Measurements from ENCODE around the gene SMAD3.
A peak's percentile ranks its signal among the peaks of the same experiment; 100 is the strongest.

SMAD3 gene

DNA sequence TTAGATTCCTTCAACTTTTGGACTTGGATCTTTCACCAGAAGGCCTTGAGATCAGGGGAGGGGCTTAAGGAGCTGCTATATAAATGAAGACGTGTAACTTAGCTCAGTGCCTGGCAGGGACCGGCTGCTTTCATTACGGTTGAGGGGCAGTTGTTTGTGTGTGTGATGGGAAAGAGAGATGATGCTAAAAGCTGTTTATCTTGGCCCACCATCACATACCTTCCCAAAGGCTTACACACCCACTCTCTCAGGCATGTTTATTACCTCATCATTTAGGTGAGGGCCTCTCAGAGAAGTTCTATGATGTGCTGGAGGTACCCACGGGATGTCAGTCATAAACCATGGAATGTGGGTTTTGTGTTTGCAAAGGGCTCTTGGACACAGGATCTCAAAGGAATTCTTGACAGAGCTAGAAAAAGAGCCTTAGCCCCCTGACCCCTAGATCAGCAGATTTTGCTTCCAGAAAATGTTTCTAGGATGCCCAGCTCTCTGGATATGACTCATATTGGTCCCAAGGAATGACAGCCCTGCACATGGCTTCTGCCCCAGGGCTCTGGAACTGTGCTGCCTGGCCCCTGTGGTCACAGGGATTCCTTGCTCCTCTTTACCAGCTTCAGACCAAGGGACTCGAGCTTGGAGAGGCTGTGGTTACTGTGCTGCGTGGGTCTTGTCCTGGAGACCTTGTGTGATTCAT, 15.9 kb upstream of the SMAD3 start (continued):
- TF ChIP-seq, protein P1, sequence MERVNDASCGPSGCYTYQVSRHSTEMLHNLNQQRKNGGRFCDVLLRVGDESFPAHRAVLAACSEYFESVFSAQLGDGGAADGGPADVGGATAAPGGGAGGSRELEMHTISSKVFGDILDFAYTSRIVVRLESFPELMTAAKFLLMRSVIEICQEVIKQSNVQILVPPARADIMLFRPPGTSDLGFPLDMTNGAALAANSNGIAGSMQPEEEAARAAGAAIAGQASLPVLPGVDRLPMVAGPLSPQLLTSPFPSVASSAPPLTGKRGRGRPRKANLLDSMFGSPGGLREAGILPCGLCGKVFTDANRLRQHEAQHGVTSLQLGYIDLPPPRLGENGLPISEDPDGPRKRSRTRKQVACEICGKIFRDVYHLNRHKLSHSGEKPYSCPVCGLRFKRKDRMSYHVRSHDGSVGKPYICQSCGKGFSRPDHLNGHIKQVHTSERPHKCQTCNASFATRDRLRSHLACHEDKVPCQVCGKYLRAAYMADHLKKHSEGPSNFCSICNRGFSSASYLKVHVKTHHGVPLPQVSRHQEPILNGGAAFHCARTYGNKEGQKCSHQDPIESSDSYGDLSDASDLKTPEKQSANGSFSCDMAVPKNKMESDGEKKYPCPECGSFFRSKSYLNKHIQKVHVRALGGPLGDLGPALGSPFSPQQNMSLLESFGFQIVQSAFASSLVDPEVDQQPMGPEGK (tag by site-specific recombination; IDR thresholded peaks at IDR 0.05) = peak; percentile 69
- TF ChIP-seq ZSCAN23 (tag by site-specific recombination; IDR thresholded peaks at IDR 0.05) (no peak), ZNF184 (tag by site-specific recombination; IDR thresholded peaks at IDR 0.05) (0 out of 2 replicates have a peak, but pooled peaks have one; percentile 55), ZNF266 (tag by site-specific recombination; IDR thresholded peaks at IDR 0.05; ENCODE audit: low read depth) (no peak), ZNF221 (tag by site-specific recombination; IDR thresholded peaks at IDR 0.05; ENCODE audit: borderline replicate concordance) (no peak), ZXDB (tag by site-specific recombination; IDR thresholded peaks at IDR 0.05) (0 out of 2 replicates have a peak, but pooled peaks have one; percentile 9), ZNF670 (tag by site-specific recombination; IDR thresholded peaks at IDR 0.05; ENCODE audit: low read depth) (no peak), ZNF664 (tag by site-specific recombination; IDR thresholded peaks at IDR 0.05) (no peak), ZNF629 (tag by site-specific recombination; IDR thresholded peaks at IDR 0.05) (peak; percentile 94), ZNF292 (tag by site-specific recombination; IDR thresholded peaks at IDR 0.05; ENCODE audit: borderline replicate concordance, low read depth) (no peak), REPIN1 (tag by site-specific recombination; IDR thresholded peaks at IDR 0.05; ENCODE audit: low read depth) (no peak), ZNF529 (tag by site-specific recombination; IDR thresholded peaks at IDR 0.05; ENCODE audit: insufficient replicate concordance) (no peak), ZNF10 (tag by site-specific recombination; IDR thresholded peaks at IDR 0.05) (peak; percentile 78), KLF9 (tag by site-specific recombination; IDR thresholded peaks at IDR 0.05; ENCODE audit: low read depth) (no peak; the same call in 1 of the 2 replicates)
- TF ChIP-seq, protein P2, sequence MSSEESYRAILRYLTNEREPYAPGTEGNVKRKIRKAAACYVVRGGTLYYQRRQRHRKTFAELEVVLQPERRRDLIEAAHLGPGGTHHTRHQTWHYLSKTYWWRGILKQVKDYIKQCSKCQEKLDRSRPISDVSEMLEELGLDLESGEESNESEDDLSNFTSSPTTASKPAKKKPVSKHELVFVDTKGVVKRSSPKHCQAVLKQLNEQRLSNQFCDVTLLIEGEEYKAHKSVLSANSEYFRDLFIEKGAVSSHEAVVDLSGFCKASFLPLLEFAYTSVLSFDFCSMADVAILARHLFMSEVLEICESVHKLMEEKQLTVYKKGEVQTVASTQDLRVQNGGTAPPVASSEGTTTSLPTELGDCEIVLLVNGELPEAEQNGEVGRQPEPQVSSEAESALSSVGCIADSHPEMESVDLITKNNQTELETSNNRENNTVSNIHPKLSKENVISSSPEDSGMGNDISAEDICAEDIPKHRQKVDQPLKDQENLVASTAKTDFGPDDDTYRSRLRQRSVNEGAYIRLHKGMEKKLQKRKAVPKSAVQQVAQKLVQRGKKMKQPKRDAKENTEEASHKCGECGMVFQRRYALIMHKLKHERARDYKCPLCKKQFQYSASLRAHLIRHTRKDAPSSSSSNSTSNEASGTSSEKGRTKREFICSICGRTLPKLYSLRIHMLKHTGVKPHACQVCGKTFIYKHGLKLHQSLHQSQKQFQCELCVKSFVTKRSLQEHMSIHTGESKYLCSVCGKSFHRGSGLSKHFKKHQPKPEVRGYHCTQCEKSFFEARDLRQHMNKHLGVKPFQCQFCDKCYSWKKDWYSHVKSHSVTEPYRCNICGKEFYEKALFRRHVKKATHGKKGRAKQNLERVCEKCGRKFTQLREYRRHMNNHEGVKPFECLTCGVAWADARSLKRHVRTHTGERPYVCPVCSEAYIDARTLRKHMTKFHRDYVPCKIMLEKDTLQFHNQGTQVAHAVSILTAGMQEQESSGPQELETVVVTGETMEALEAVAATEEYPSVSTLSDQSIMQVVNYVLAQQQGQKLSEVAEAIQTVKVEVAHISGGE (tag by site-specific recombination; conservative IDR thresholded peaks at IDR 0.05; ENCODE audit: low read depth) = no peak
- TF ChIP-seq, protein P3, sequence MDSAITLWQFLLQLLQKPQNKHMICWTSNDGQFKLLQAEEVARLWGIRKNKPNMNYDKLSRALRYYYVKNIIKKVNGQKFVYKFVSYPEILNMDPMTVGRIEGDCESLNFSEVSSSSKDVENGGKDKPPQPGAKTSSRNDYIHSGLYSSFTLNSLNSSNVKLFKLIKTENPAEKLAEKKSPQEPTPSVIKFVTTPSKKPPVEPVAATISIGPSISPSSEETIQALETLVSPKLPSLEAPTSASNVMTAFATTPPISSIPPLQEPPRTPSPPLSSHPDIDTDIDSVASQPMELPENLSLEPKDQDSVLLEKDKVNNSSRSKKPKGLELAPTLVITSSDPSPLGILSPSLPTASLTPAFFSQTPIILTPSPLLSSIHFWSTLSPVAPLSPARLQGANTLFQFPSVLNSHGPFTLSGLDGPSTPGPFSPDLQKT (IDR thresholded peaks at IDR 0.05; ENCODE audit: borderline replicate concordance, low read depth, low read length) = no peak
- TF ChIP-seq, protein P4, sequence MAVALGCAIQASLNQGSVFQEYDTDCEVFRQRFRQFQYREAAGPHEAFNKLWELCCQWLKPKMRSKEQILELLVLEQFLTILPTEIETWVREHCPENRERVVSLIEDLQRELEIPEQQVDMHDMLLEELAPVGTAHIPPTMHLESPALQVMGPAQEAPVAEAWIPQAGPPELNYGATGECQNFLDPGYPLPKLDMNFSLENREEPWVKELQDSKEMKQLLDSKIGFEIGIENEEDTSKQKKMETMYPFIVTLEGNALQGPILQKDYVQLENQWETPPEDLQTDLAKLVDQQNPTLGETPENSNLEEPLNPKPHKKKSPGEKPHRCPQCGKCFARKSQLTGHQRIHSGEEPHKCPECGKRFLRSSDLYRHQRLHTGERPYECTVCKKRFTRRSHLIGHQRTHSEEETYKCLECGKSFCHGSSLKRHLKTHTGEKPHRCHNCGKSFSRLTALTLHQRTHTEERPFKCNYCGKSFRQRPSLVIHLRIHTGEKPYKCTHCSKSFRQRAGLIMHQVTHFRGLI (tag by site-specific recombination; IDR thresholded peaks at IDR 0.05) = no peak
- TF ChIP-seq, protein P5, sequence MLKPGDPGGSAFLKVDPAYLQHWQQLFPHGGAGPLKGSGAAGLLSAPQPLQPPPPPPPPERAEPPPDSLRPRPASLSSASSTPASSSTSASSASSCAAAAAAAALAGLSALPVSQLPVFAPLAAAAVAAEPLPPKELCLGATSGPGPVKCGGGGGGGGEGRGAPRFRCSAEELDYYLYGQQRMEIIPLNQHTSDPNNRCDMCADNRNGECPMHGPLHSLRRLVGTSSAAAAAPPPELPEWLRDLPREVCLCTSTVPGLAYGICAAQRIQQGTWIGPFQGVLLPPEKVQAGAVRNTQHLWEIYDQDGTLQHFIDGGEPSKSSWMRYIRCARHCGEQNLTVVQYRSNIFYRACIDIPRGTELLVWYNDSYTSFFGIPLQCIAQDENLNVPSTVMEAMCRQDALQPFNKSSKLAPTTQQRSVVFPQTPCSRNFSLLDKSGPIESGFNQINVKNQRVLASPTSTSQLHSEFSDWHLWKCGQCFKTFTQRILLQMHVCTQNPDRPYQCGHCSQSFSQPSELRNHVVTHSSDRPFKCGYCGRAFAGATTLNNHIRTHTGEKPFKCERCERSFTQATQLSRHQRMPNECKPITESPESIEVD (tag by site-specific recombination; IDR thresholded peaks at IDR 0.05) = 0 out of 2 replicates have a peak, but pooled peaks have one; percentile 21
- TF ChIP-seq, protein P6, sequence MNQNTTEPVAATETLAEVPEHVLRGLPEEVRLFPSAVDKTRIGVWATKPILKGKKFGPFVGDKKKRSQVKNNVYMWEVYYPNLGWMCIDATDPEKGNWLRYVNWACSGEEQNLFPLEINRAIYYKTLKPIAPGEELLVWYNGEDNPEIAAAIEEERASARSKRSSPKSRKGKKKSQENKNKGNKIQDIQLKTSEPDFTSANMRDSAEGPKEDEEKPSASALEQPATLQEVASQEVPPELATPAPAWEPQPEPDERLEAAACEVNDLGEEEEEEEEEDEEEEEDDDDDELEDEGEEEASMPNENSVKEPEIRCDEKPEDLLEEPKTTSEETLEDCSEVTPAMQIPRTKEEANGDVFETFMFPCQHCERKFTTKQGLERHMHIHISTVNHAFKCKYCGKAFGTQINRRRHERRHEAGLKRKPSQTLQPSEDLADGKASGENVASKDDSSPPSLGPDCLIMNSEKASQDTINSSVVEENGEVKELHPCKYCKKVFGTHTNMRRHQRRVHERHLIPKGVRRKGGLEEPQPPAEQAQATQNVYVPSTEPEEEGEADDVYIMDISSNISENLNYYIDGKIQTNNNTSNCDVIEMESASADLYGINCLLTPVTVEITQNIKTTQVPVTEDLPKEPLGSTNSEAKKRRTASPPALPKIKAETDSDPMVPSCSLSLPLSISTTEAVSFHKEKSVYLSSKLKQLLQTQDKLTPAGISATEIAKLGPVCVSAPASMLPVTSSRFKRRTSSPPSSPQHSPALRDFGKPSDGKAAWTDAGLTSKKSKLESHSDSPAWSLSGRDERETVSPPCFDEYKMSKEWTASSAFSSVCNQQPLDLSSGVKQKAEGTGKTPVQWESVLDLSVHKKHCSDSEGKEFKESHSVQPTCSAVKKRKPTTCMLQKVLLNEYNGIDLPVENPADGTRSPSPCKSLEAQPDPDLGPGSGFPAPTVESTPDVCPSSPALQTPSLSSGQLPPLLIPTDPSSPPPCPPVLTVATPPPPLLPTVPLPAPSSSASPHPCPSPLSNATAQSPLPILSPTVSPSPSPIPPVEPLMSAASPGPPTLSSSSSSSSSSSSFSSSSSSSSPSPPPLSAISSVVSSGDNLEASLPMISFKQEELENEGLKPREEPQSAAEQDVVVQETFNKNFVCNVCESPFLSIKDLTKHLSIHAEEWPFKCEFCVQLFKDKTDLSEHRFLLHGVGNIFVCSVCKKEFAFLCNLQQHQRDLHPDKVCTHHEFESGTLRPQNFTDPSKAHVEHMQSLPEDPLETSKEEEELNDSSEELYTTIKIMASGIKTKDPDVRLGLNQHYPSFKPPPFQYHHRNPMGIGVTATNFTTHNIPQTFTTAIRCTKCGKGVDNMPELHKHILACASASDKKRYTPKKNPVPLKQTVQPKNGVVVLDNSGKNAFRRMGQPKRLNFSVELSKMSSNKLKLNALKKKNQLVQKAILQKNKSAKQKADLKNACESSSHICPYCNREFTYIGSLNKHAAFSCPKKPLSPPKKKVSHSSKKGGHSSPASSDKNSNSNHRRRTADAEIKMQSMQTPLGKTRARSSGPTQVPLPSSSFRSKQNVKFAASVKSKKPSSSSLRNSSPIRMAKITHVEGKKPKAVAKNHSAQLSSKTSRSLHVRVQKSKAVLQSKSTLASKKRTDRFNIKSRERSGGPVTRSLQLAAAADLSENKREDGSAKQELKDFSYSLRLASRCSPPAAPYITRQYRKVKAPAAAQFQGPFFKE (tag by site-specific recombination; IDR thresholded peaks at IDR 0.05; ENCODE audit: borderline replicate concordance) = no peak
- TF ChIP-seq, protein P7, sequence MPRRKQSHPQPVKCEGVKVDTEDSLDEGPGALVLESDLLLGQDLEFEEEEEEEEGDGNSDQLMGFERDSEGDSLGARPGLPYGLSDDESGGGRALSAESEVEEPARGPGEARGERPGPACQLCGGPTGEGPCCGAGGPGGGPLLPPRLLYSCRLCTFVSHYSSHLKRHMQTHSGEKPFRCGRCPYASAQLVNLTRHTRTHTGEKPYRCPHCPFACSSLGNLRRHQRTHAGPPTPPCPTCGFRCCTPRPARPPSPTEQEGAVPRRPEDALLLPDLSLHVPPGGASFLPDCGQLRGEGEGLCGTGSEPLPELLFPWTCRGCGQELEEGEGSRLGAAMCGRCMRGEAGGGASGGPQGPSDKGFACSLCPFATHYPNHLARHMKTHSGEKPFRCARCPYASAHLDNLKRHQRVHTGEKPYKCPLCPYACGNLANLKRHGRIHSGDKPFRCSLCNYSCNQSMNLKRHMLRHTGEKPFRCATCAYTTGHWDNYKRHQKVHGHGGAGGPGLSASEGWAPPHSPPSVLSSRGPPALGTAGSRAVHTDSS (tag by site-specific recombination; IDR thresholded peaks at IDR 0.05) = no peak
